ENCODE measurements around the gene INO80.

DNA sequence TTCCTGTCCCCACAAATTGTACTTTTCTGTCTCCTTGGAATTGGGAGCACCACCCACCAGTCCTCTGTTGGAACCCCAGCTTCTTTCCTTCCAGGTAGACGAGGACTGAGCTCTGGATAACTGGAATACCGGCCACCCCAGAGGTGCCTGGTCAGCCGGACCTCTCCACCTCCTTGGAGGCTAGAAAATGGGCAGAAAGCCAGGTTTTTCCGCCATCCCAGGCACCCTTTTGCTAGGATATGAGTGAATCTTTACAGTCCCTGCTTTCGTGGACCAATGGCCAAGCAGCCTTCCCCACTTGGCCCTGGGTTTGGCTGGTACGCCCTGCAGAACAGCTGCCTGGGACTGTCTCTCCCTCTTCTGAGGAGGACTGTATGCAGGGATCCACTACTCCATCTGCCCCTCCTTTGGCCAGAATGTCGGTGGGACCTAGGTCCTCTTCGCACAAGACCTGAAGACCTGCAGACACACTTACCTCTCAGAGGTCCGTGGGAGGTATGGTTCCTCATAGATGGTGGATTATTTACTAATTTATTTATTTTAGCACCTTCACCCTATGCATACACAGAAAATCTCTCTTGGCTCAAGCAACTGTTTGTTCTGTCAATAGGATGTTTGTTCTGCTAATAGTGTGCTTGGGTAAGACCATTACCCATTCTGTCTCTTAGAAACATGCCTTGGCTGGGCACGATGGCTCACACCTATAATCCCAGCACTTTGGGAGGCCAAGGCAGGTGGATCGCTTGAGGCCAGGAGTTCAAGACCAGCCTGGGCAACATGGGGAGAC is 171.4 kb downstream of the INO80 start:
- TF ChIP-seq EZH2 (IDR thresholded peaks at IDR 0.05; ENCODE audit: borderline replicate concordance, low read length) (no peak), CTCF (IDR thresholded peaks at IDR 0.05; ENCODE audit: low read length) (no peak)

Data from OCI-LY1 (cell line).